ENCODE data around the gene DNAL1.

- no peak for TF ChIP-seq CTCF (IDR thresholded peaks at IDR 0.05 in 8 of 11, conservative IDR thresholded peaks at IDR 0.05 in 3 of 11)
- no peak for TF ChIP-seq POLR2A (IDR thresholded peaks at IDR 0.05)
These were observed 80.6 kb downstream of the DNAL1 start for GRCh38 chr14:73725116-73726024.
